GM21529 (cell line): ENCODE measurements around the gene NCOA4.
"Not testable (repeated sequence)": the region's sequence is repeated elsewhere in the genome, so short reads cannot be mapped to it uniquely, and the experiment has no call there.

Source experiments
- ATAC-seq: cut with Tn5 transposase; IDR thresholded peaks from one replicate; pipeline ENCODE4 v1.9.1; 2021; ENCODE audit not compliant: unreplicated experiment

The NCOA4 gene

DNA sequence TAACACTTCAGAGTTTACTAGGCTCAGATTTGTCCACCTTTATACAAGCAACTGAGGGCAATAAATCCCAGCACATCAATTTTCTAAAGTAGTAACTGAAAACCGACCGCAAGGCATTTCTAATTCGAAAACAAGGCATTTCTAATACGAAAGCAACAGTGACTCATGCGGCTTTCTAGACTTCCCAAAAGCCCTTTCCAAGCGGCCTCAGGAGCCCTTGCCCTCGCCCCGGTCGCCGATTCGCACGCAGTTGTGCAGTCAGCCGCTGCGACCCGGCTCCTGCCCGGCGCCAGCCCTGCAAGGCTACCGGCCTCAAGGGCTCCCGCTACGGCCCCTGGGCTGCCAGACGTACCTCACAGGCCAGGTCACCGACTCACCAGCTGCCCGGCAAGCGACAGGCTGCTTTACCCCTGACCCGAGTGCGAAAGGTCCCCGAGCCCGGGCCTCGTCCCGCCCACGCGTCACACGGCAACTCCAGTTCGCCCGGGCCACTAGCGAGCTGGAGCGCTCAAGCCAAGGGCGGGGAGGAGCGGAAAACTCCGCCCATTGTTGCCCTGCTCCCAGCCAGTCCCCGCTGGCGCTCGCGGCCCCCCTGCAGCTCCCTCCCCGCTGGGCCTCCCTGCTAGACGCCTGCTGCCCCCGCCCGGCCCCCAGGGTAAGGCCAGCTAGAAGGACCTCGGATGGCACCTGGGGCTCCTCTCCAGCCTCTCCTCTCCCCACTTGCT is 7.3 kb downstream of the NCOA4 start:
- peak; percentile 93 for ATAC-seq

DNA sequence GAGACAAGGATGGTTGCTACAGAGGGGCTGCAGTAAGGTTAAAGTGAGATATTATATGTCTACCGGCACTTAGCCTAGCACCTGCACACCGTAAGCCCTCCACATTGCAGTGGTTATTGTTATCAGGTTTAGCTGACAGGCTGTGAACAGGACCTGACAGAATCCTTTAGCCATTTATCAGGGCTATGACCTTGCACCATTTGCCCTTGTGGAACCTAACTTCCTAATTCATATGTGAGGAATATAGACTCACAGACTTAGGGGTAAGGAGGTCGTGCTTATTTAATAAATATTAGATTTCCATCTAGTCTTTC is 10.1 kb downstream of the NCOA4 start:
- no peak for ATAC-seq

DNA sequence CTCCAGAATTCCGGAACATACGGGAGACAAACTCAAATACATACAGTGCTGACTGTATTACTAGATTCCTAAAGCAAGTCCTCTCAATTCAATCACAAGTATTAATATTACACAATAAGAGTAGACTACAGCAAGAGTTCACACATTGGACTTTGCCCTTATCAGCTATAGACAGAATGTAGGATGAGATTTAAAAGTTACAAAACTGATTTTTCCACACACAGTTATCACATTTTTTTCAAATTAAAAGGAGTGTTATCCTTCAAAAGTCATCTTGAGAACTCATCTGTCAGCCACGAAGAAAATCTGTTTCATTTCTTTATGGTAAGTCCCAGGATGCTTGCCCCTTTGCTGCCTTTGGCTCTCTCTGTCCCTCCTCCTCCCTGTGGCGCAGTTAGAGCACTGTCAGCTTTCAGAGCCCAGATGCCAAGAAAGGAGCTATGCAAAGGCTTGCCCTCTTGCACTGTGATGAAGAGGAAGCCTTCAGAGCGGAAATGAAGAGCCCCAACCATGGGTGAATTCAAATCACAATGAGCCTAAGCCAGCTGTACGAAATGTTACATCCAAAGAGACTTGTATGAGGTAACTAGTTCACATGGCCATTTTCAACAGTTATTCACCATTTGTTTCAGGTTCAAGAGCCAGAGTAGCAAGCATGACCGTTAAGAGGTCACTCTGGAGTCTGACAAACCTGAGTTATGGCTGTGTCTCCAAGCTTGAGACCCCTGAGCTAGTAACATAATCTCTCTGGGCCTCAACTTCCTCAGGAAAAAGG is 10.7 kb downstream of the NCOA4 start:
- no peak for ATAC-seq

GRCh38 chr10:46019177-46019528 is 11.3 kb downstream of the NCOA4 start:
- ATAC-seq: no peak

DNA sequence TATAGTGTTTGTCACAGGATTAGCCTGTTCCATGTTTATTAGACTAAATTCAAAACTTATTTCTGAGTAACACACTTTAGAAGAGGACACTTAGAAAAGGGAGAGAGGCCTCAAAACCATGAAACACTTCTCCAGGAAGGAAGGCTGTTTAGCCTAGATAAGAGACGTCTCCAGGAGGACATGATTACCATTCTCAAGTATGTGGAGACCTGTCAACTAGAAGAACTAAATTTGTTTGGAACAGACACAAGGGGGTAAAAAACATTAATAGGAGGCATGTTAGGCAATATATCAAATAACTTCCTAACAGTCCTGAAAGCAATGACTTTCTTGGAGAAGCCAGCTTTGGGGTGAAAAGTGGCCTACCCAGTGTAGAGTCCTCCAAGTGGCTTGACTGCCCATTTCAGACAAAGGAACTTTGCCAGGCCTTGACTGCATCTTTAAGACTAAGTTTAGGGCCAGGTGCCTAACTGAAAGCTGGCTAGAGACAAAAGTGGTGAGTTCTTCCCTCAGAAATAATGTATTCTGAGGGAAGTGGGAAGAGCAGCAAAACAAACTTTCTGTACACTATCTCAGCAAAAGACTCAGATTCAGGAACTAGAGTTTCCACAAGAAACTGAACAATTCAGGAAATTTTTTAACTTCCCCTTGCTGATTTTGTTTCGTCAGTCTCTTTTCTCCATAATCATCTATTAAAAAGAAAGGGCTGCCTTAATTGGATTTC is 11.8 kb downstream of the NCOA4 start:
- no peak for ATAC-seq

GRCh38 chr10:46017733-46018132 is 12.7 kb downstream of the NCOA4 start:
- ATAC-seq: no peak

DNA sequence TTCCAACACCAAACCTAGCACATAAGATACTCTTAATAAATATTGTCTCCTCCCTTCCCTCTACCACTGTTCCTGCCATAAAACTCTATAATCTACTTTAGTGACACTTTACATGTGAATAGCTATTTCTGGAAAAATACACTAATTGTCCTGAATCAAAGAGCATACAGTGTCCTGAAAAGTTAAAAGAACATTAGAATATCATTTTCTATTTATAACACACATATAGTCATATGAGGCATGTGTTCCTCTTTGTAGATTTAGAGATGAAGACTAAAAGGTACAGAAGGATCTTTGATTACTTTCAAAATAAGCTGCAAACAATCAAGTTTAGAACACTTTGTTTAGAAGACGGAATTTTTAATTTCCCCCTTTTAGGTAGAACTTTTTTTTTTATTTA is 13.6 kb downstream of the NCOA4 start:
- no peak for ATAC-seq

GRCh38 chr10:46016190-46016589 is 14.2 kb downstream of the NCOA4 start:
- no peak for ATAC-seq

GRCh38 chr10:46014683-46015405 is 15.6 kb downstream of the NCOA4 start:
- no peak for ATAC-seq

GRCh38 chr10:46014206-46014605 is 16.2 kb downstream of the NCOA4 start:
- no peak for ATAC-seq

DNA sequence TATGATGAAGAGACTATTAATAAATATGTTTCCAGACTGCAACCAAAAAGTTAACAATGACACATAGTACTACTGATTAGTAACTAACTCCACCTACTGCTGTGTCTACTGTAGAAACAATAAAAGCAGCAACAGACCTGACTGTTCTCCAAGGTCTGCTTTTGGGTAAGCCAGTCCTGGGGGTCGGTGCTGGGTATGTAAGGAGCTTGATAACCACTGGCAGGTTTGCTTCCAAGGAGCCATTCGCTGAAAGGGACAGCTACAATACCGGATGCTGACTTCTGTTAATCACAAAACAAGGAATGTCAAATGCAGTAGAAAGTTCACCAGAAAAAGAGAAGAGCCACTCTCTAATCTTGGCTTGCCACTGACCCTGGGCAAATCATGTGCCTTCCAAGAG is 17.7 kb downstream of the NCOA4 start:
- ATAC-seq: no peak

GRCh38 chr10:46006219-46006618 is 24.2 kb downstream of the NCOA4 start:
- ATAC-seq: no peak

GRCh38 chr10:46005383-46005782 is 25.0 kb downstream of the NCOA4 start:
- no peak for ATAC-seq

DNA sequence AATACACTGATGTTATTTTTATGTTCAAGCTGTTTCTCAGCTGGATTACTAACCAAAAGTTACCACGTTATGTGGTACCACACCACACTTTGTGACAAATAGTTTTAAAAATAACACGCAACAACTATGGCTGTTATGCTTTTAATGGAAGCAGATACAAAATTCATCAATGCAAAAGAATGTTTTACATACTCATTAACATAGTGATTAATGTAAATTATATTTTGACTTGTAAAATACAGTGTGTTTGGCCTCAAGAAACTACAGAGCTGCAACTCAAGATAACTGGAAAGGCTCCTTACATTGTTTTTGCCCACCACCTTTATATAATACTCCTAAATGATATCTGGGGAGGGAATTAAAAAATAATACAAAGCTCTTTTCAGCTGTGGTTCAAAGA is 25.5 kb downstream of the NCOA4 start:
- ATAC-seq: no peak

DNA sequence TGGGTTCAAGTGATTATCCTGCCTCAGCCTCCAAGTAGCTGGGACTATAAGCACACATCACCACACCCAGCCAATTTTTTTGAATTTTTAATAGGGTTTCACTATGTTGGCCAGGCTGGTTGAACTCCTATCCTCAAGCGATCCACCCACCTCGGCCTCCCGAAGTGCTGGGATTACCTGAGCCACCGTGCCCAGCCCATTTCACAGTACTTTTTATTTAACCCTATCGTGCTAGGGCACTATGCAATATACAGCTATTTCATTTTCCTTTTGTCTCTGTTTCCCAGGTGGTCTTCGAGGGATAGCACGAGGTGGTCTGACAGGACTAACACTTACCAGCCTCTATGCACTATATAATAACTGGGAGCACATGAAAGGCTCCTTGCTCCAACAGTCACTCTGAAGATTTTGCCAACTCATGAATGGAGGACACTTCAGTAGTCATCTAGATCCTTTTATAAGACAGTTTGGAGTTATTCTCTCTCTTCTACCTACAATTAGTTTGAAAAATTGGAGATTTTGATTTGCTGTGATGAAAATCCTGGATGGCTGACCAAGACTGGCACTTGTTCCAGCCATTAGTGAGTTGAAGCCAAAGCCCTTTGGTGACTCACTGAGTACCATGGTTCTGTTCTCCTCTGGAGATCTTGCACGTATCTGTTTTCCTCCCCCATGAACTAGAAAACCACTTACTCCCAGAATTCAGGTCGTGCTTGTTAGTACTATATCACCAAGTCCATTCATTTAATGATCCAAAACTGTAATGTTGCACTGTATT is 27.3 kb downstream of the NCOA4 start:
- no peak for ATAC-seq

DNA sequence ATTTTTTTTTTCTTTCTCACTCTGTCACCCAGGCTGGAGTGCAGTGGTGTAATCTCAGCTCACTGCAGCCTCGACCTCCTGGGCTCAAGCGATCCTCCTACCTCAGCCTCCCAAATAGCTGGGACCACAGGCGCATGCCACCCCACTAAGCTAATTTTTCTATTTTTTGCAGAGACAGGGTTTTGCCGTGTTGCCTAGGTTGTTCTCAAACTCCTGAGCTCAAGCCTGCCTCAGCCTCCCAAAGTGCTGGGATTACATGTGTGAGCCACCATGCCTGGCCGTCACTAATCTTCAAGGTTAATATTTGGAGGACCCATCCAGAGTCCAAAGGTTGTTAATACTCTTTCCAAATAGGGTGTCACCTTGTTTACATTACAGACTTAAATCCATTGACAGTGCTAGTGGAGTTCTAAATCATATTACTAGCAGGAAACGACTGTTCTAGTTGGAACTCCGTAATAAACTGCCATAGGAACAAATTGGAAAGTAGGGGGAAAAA is 28.2 kb downstream of the NCOA4 start:
- not testable (repeated sequence) for ATAC-seq

- ATAC-seq: no peak
Observed at GRCh38 chr10:46001187-46001756, 29.2 kb downstream of the NCOA4 start.

DNA sequence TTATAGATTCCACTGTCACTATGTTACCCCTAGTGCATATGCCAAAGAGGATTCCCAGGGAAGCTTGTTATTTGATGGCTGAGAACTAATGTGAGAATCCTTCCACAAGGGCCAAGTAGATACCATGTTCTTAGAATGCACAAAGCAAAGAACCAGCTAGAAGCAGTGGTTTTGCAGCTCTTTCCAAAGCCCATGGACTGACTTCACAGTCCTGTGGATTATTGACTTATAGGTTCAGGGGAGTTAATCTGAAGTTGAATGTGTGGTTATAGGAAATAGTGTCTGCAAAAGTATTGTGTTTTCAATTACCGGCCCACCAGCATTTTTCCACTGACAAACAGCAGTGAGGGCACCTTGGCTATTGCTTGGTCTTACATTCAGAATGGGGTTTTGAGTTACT is 29.9 kb downstream of the NCOA4 start:
- ATAC-seq: no peak

GRCh38 chr10:45999955-46000354 is 30.5 kb downstream of the NCOA4 start:
- not testable (repeated sequence) for ATAC-seq
